SKM-1 (cell line): ENCODE results near the gene CNBP.
"Not testable (repeated sequence)": the region's sequence is repeated elsewhere in the genome, so short reads cannot be mapped to it uniquely, and the experiment has no call there.

Experiments
- DNase-seq: peaks from one replicate; lab custom pipeline; 2025; ENCODE audit not compliant: unreplicated experiment; lab: John Stamatoyannopoulos, UW

CNBP gene

GRCh38 chr3:129183569-129184395 is at the start of gene CNBP:
Gene CNBP (minus strand): TSS chr3:129183896. CDS start chr3:129171757, 12,139 bp downstream.
- peak; percentile 89 for DNase-seq

- no peak for DNase-seq
Measured at GRCh38 chr3:129231331-129232119, 47.8 kb upstream of the CNBP start.

- peak; percentile 63 for DNase-seq
Measured at GRCh38 chr3:129230311-129231019, 46.8 kb upstream of the CNBP start.

GRCh38 chr3:129228891-129229585 is 45.3 kb upstream of the CNBP start:
- DNase-seq, result no peak

- no peak for DNase-seq
Measured at GRCh38 chr3:129226374-129226773, 42.7 kb upstream of the CNBP start.

DNA sequence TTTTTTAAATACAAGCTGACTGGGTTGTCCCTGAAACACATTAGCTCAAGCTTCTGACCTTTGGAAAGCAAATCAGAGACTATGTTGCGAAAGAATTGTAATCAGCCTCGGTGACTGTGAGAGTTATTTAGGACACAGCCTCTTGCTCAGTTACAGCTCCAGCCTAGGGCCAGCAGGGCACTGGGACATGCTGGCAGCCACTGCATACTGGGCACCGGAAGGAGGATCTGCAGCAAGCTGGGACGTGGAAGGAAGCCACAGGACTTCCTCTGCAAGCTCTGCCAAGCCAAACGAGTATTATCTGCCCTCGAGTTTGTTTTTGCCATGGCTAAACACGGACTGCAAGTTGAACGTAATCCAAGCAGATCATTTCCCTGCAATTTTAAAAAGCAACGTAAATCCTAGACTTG is 41.3 kb upstream of the CNBP start:
- DNase-seq, result peak; percentile 75

GRCh38 chr3:129224387-129224786 is 40.7 kb upstream of the CNBP start:
- DNase-seq, result not testable (repeated sequence)

GRCh38 chr3:129218742-129219141 is 35.0 kb upstream of the CNBP start:
- DNase-seq, result no peak

GRCh38 chr3:129213238-129213637 is 29.5 kb upstream of the CNBP start:
- DNase-seq, result no peak

GRCh38 chr3:129211772-129212171 is 28.1 kb upstream of the CNBP start:
- DNase-seq, result no peak

DNA sequence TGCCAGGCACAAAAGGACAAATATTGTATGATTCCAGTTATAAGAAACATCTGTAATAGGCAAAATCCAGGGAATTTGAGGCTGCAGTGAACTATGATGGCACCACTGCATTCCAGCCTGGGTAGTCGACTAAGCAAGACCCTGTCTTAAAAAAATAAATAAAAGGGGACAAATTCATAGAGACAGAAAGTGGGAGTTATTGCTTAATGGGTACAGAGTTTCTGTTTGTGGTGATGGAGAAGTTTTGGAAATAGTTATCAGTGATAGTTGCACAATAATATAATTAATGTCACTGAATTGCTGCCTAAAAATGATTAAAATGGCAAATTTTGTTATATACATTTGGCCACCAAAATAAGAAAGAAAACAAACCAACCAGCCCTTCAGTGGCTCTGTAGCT is 27.6 kb upstream of the CNBP start:
- DNase-seq, result no peak

DNA sequence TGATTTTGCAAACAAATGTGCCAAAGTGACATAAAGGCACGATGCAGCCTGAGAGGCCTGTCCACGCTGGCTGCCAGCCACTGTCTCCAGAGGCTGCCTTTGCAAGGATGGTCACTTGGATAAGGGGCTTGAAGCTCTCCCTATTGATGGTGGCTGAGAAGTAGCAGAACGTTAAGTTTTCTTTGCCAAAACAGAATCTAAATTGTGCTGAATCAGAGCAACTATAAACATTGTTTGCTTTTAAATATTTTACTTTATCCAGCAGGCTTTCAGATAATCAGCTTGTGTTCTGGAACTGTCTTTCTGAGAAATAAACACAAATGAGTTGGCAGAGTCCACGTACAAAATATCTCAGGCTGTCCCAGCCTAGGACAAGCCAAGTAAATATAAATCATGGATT is 23.8 kb upstream of the CNBP start:
- no peak for DNase-seq

DNA sequence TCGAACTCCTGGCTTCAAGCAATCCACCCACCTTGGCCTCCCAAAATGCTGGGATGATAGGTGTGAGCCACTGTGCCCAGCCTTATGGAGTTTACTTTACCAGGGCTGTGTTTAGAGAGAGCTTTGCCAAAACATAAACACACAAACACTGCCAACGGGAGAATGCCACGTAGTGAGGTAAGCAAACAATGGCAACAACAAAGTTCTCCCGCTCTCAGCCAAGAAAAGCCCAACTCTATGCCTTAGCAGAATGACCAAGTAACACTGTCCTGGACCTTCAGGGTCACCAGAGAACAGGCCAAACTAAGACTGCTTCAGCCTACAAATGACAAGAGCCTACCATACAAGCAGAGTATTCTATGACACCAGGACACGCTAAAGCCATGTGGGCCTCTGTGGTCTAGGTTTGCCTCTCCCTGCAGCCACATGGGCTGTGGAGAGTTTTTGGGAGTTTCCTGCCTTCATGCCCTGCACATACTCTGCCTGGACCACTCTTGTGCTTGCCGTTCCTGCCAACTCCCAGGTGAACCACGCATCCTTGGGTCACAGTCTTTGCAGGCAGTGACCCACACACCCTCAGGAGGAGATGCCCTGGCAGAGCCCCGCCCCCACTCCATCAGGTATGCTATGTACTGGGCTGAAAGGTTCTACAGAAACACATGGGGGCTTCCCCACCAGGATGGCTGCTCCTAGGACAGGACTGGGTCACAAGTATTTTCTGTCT is 21.6 kb upstream of the CNBP start:
- no peak for DNase-seq

GRCh38 chr3:129204473-129204872 is 20.8 kb upstream of the CNBP start:
- DNase-seq, result no peak

DNA sequence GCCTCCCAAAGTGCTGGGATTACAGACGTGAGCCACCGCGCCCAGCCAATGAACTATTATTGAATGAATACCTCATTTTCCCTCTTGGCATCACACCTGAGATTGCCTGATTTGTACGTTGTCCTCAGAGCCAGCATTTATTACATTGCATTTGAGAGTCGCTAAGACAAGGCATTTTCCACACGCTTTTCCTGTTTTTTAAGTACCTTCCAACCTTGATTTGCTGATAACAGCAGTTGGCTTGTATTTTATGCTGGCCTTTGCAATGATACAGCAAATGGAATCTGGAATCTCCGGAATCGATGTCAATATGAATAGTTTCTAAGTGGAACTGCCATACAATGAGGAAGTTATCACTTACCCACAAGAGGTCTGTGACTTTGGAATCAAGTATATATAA is 15.7 kb upstream of the CNBP start:
- DNase-seq, result no peak

- no peak for DNase-seq
Measured at GRCh38 chr3:129197321-129197720, 13.6 kb upstream of the CNBP start.

DNA sequence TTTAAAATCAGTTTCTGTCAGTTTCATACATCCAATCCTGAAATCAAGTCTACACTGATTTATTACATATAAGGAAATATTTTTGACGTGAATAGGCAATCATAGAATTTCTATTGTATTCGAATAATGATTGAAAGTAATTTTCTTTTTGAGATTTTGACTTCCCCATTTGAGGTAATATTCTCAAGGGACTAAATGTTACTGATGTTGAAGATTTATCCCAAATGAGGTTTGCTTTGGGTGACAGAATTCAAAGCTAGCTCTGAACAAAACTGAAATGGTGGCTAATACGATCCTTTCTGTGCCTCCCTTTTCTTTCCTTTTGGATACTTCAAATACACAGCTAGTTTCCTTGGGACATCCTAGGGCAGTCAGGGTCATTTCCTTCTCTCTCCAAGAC is 12.9 kb upstream of the CNBP start:
- DNase-seq, result no peak

DNA sequence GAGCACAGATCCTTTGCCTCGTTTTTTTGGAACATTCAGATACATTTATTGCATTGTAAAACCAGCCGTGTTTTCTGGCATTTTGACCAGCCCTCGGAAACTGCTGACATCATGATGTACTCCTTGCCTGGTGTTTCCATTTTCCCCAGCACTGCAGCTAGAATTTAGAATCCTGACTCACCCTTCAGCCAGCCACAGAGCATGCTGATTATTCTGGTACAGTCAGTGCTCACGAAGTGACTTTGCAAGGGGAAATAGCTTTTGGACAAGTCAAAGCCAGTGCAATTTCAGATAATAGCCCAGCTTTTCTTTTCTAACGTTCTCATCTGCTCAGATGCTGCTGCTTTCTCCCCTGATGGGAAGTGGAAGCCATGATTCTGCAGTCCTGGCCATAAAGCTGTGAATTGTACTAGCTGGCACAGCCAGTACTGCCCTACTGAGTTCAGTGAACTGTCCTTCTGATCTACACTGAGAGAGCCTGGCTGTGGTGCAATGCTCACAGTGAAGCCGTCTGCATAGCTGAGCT is 12.1 kb upstream of the CNBP start:
- no peak for DNase-seq

DNA sequence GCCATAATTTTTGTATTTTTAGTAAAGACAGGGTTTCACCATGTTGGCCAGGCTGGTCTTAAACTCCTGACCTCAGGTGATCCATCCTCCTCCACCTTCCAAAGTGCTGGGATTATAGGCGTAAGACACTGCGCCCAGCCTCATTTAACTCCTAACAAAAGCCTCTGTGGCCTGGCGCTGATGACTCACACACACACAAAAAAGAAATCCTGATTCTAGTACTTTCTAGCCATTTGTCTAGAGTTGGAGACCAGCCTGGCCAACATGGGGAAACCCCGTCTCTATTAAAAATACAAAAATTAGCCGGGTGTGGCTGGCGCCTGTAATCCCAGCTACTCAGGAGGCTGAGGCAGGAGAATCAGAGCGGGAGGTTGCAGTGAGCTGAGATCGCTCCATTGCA is 6.1 kb upstream of the CNBP start:
- not testable (repeated sequence) for DNase-seq

DNA sequence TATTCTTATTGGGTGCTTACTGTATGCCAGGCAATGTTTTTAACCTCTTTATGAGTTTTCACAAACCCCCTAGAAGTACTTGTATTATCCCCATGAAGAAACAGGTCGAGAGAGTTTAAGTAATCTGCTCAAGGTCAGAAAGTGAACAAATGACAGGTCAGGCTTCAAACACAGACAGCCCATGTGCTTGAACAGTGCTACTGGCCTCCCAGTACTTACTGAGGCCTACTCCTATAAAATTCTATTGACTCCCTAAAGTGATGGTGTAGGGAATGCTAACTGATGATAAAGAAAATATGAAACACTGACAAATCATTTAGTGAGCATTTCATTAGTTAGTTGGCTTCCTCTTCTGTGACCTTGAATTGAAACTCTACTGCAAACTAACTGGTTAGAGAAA is 4.2 kb upstream of the CNBP start:
- DNase-seq, result no peak
